Hepatocyte (in vitro differentiated cells): Measurements from ENCODE around the gene GNAI2. TPM values are rescaled to one million over a fixed set of nuclear protein-coding genes. Genes with fewer than 3 reads are reported as not detected.

Experiments
- DNase-seq: peaks from one replicate; pipeline ENCODE4 v3.0.0-alpha.2; 2016; ENCODE audit warnings: low spot score
- H2AFZ ChIP-seq: fragments of 200-600 bp; sonication (generic); 2 replicates; pipeline ENCODE4 v1.6.0; 2016; ENCODE audit warnings: antibody characterized with exemption, mild to moderate bottlenecking
- H3K27ac ChIP-seq: fragments of 200-600 bp; sonication (generic); 2 replicates; pipeline ENCODE4 v1.5.1; 2016; ENCODE audit warnings: mild to moderate bottlenecking
- H3K27me3 ChIP-seq: fragments of 200-600 bp; sonication (generic); 2 replicates; pipeline ENCODE4 v1.6.1; 2016
- H3K36me3 ChIP-seq: fragments of 200-600 bp; sonication (generic); replicated peaks from 2 replicates; pipeline ENCODE4 v1.5.1; 2016; ENCODE audit warnings: low read depth; ENCODE audit not compliant: insufficient read depth
- H3K4me1 ChIP-seq: fragments of 200-600 bp; sonication (generic); 2 replicates; pipeline ENCODE4 v1.5.1; 2016; ENCODE audit warnings: mild to moderate bottlenecking, moderate library complexity; ENCODE audit not compliant: insufficient read depth
- H3K4me2 ChIP-seq: fragments of 200-600 bp; sonication (generic); 2 replicates; pipeline ENCODE4 v1.6.0; 2016
- H3K4me3 ChIP-seq: fragments of 200-600 bp; sonication (generic); 2 replicates; pipeline ENCODE4 v1.5.1; 2016; ENCODE audit warnings: mild to moderate bottlenecking
- H3K79me2 ChIP-seq: fragments of 200-600 bp; sonication (generic); 2 replicates; pipeline ENCODE4 v1.6.0; 2017; ENCODE audit warnings: mild to moderate bottlenecking
- H3K9me2 ChIP-seq: fragments of 200-600 bp; sonication (generic); replicated peaks from 2 replicates; pipeline ENCODE4 v1.6.0; 2017; ENCODE audit warnings: mild to moderate bottlenecking; ENCODE audit not compliant: insufficient read depth
- H3K9me3 ChIP-seq: fragments of 200-600 bp; sonication (generic); 2 replicates; pipeline ENCODE4 v1.5.1; 2016; ENCODE audit warnings: low read depth, mild to moderate bottlenecking
- H4K20me1 ChIP-seq: fragments of 200-600 bp; sonication (generic); 2 replicates; pipeline ENCODE4 v1.6.0; 2016; ENCODE audit warnings: mild to moderate bottlenecking; ENCODE audit not compliant: insufficient read depth, poor library complexity, severe bottlenecking
- EZH2 ChIP-seq: fragments of 200-600 bp; sonication (generic); IDR thresholded peaks from 2 replicates; pipeline ENCODE4 v1.6.1; 2016; ENCODE audit warnings: antibody characterized with exemption, mild to moderate bottlenecking, borderline replicate concordance
- EZH2phosphoT487 ChIP-seq: fragments of 200-600 bp; sonication (generic); IDR thresholded peaks from one replicate; pipeline ENCODE4 v1.6.1; 2018; ENCODE audit warnings: antibody characterized with exemption, mild to moderate bottlenecking, low read depth, moderate library complexity; ENCODE audit not compliant: unreplicated experiment, severe bottlenecking
- WGBS: methylation state at CpG from one replicate; pipeline ENCODE4 v1.1.6; 2016; ENCODE audit warnings: low lambda C conversion rate; ENCODE audit errors: missing lambda C conversion rate; 5-methylcytosine and 5-hydroxymethylcytosine counted together
- polyA plus RNA-seq: library from polyadenylated mRNA; unstranded; fragments of >200 nt; fragmentation: Nextera tagmentation; extraction: Ambion mirVana; gene quantifications from 2 replicates; pipeline ENCODE4 v1.2.1, GENCODE V29; 2016
- total RNA-seq: library from RNA; depleted of rRNA; stranded (reverse); fragments of >200 nt; gene quantifications from 2 replicates; pipeline ENCODE4 v1.2.3, GENCODE V29; 2014
- TF ChIP-seq, protein P1 (sequence below): fragments of 200-600 bp; sonication (generic); IDR thresholded peaks from 2 replicates; pipeline ENCODE4 v1.5.1; 2016; ENCODE audit warnings: antibody characterized with exemption, mild to moderate bottlenecking; ENCODE audit not compliant: poor library complexity

GNAI2 gene
- total and polyA plus RNA-seq, 2 experiments from 2014 or later, result 103 to 233 TPM

DNA sequence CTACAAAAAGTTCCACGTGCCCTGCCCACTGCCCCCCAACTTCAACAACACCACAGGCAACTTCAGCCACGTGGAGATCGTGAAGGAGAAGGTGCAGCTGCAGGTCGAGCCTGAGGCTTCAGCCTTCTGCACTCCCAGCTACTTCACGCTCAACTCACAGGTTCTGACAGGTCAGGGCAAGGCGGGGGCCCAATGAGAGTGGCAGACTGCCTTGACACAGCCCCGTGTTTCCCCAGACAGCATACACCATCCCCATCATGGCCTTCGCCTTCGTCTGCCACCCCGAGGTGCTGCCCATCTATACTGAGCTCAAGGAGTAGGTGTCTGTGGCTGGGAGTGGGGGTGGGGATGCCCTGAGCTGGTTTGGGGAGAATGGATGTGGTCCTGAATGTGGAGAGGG is 18.3 kb upstream of the GNAI2 start:
- H3K9me2 ChIP-seq, result no peaks in the 10 kb centered on the region
- no peaks in the 10 kb centered on the region for H3K27me3 ChIP-seq
- TF ChIP-seq EZH2 (no peak), EZH2phosphoT487 (no peak)
- TF ChIP-seq, protein P1, sequence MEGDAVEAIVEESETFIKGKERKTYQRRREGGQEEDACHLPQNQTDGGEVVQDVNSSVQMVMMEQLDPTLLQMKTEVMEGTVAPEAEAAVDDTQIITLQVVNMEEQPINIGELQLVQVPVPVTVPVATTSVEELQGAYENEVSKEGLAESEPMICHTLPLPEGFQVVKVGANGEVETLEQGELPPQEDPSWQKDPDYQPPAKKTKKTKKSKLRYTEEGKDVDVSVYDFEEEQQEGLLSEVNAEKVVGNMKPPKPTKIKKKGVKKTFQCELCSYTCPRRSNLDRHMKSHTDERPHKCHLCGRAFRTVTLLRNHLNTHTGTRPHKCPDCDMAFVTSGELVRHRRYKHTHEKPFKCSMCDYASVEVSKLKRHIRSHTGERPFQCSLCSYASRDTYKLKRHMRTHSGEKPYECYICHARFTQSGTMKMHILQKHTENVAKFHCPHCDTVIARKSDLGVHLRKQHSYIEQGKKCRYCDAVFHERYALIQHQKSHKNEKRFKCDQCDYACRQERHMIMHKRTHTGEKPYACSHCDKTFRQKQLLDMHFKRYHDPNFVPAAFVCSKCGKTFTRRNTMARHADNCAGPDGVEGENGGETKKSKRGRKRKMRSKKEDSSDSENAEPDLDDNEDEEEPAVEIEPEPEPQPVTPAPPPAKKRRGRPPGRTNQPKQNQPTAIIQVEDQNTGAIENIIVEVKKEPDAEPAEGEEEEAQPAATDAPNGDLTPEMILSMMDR, result no peak
- no peak for DNase-seq
- no peaks in the 10 kb centered on the region for H3K36me3 ChIP-seq
- H2AFZ ChIP-seq, result no peak overlapping the region
- 79% methylated on average over 10 of the region's 10 CpGs for WGBS
- no peak overlapping the region for H3K4me3 ChIP-seq
- no peaks in the 10 kb centered on the region for H4K20me1 ChIP-seq
- H3K27ac ChIP-seq, result no peak overlapping the region
- H3K4me2 ChIP-seq, result no peak overlapping the region
- H3K4me1 ChIP-seq, result no peaks in the 10 kb centered on the region
- H3K79me2 ChIP-seq, result no peaks in the 10 kb centered on the region
- no peaks in the 10 kb centered on the region for H3K9me3 ChIP-seq

DNA sequence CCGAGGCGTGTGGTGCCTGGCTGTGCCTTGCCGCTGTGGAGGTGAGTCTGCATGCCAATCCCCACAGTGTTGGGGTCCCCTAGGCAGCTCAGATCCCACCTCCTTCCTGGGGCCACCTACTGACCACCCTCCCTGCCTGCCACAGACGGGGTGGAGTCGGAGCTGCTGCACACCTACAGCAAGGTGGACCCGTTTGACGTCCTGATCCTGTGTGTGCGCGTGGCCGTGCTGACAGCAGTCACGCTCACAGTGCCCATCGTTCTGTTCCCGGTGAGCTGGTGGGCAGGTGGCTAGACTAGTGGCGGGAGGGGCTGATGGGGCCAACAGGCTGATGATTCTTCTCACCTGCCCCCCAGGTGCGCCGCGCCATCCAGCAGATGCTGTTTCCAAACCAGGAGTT is 17.6 kb upstream of the GNAI2 start:
- no peak overlapping the region for H3K27ac ChIP-seq
- TF ChIP-seq EZH2, result no peak
- TF ChIP-seq EZH2phosphoT487, result no peak
- TF ChIP-seq, protein P1, result no peak
- H2AFZ ChIP-seq, result no peak overlapping the region
- no peak for DNase-seq
- no peaks in the 10 kb centered on the region for H3K9me3 ChIP-seq
- no peaks in the 10 kb centered on the region for H3K27me3 ChIP-seq
- WGBS, result 96% methylated on average over 17 of the region's 17 CpGs
- H3K4me3 ChIP-seq, result no peak overlapping the region
- H3K79me2 ChIP-seq, result no peaks in the 10 kb centered on the region
- H3K36me3 ChIP-seq, result no peaks in the 10 kb centered on the region
- H4K20me1 ChIP-seq, result no peaks in the 10 kb centered on the region
- H3K4me1 ChIP-seq, result no peaks in the 10 kb centered on the region
- no peak overlapping the region for H3K4me2 ChIP-seq
- no peaks in the 10 kb centered on the region for H3K9me2 ChIP-seq

DNA sequence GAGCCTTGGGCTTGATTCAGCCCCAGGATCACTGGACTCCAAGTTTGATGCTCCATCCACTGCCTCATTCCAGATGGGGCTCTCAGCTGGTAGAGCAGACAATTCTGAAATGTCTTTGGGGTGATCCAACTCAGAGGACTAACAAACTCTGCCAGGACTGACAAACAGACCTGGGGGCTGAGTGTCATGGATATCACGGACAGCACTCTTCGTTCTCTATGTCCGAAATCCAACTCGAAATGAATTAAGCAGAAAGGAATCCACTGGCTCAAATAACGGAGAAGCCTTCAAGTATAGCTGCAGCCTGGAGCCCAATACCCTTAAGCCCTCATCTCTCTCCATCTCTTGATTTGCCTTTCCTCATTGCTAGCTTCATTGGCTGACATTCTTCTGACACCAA is 16.7 kb upstream of the GNAI2 start:
- Histone ChIP-seq H3K27me3 (no peaks in the 10 kb centered on the region), H2AFZ (no peak overlapping the region), H3K9me3 (no peaks in the 10 kb centered on the region), H3K4me3 (no peak overlapping the region), H3K27ac (no peak overlapping the region), H3K4me2 (no peak overlapping the region), H3K9me2 (no peaks in the 10 kb centered on the region), H3K79me2 (no peaks in the 10 kb centered on the region), H4K20me1 (no peaks in the 10 kb centered on the region), H3K36me3 (no peaks in the 10 kb centered on the region), H3K4me1 (no peaks in the 10 kb centered on the region)
- DNase-seq, result no peak
- no peak for TF ChIP-seq EZH2
- TF ChIP-seq, protein P1, result no peak
- TF ChIP-seq EZH2phosphoT487, result no peak
- WGBS, result 92% methylated on average over 5 of the region's 5 CpGs

DNA sequence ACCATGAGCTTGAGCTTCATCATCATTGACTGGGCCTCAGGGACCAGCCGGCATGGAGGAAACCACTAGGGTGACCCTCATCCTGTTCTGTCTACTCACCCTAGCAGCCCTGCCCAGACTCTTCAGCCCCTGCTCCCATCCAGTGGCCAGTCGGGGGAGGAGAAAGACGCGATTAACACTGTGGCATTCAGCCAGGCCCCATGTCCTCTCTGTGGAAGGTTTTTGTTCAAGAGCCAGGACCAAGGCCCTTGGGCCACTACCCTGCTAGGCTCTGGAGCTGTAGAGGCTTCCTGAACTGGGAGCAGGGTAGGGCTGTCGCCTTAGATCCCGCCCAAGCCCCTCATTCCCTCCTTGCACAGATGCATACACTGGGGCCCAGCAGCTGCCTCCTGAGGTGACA is 15.9 kb upstream of the GNAI2 start:
- Histone ChIP-seq H4K20me1 (no peaks in the 10 kb centered on the region), H3K4me1 (no peaks in the 10 kb centered on the region), H3K9me3 (no peaks in the 10 kb centered on the region), H3K4me3 (no peak overlapping the region), H2AFZ (no peak overlapping the region), H3K27me3 (no peaks in the 10 kb centered on the region), H3K36me3 (no peaks in the 10 kb centered on the region), H3K9me2 (no peaks in the 10 kb centered on the region), H3K79me2 (no peaks in the 10 kb centered on the region), H3K4me2 (no peak overlapping the region), H3K27ac (no peak overlapping the region)
- DNase-seq, result no peak
- TF ChIP-seq, protein P1, result no peak
- no peak for TF ChIP-seq EZH2
- TF ChIP-seq EZH2phosphoT487, result no peak
- 85% methylated on average over 6 of the region's 6 CpGs for WGBS
